NCI-H2081 treated with DMSO at 0.1 percent for 48 hours (cell line): ENCODE measurements around the gene CXCR3.
"Not testable (repeated sequence)": the region's sequence is repeated elsewhere in the genome, so short reads cannot be mapped to it uniquely, and the experiment has no call there.

Source experiments
- DNase-seq: peaks from one replicate; lab custom pipeline; 2025; lab: John Stamatoyannopoulos, UW

The CXCR3 gene

GRCh38 chrX:71636438-71637252, 18.3 kb upstream of the CXCR3 start:
- DNase-seq, result no peak

GRCh38 chrX:71634366-71634765, 16.1 kb upstream of the CXCR3 start:
- DNase-seq, result no peak

- no peak for DNase-seq
Measured at GRCh38 chrX:71632923-71633657, 14.8 kb upstream of the CXCR3 start.

GRCh38 chrX:71629467-71629866, 11.2 kb upstream of the CXCR3 start:
- no peak for DNase-seq

- no peak for DNase-seq
Measured at GRCh38 chrX:71627588-71628404, 9.5 kb upstream of the CXCR3 start.

GRCh38 chrX:71626576-71626975, 8.3 kb upstream of the CXCR3 start:
- no peak for DNase-seq

- DNase-seq, result no peak
Measured at GRCh38 chrX:71625471-71625870, 7.2 kb upstream of the CXCR3 start.

- DNase-seq, result no peak
Measured at GRCh38 chrX:71623714-71624113, 5.4 kb upstream of the CXCR3 start.

GRCh38 chrX:71622576-71623450, 4.5 kb upstream of the CXCR3 start:
- DNase-seq, result no peak

- DNase-seq, result no peak
Measured at GRCh38 chrX:71622032-71622575, 3.8 kb upstream of the CXCR3 start.

- no peak for DNase-seq
Measured at GRCh38 chrX:71621603-71622002, 3.3 kb upstream of the CXCR3 start.

GRCh38 chrX:71619986-71620385, 1.7 kb upstream of the CXCR3 start:
- no peak for DNase-seq

- no peak for DNase-seq
Measured at GRCh38 chrX:71619193-71619592, 882 bp upstream of the CXCR3 start.

GRCh38 chrX:71618787-71619186, 476 bp upstream of the CXCR3 start:
- DNase-seq, result no peak

- no peak for DNase-seq
Measured at GRCh38 chrX:71617742-71618141, 569 bp downstream of the CXCR3 start.

- DNase-seq, result no peak
Measured at GRCh38 chrX:71616672-71617529, 1.4 kb downstream of the CXCR3 start.

GRCh38 chrX:71615954-71616353, 2.4 kb downstream of the CXCR3 start:
- DNase-seq, result no peak

- no peak for DNase-seq
Measured at GRCh38 chrX:71615056-71615455, 3.3 kb downstream of the CXCR3 start.

- no peak for DNase-seq
Measured at GRCh38 chrX:71612256-71612655, 6.1 kb downstream of the CXCR3 start.

GRCh38 chrX:71611736-71612135, 6.6 kb downstream of the CXCR3 start:
- not testable (repeated sequence) for DNase-seq
